Esophagus squamous epithelium (tissue), 4 donors: ENCODE data around the gene PTPRG.

Experiments used
- CTCF ChIP-seq, 6 experiments: fragments of 450-650 bp in 4 of 6; fragments of 200-600 bp in 2 of 6; sonication (generic) in 2 of 6; IDR thresholded peaks; one replicate each; pipeline ENCODE4 v1.5.1; 2016 to 2019; ENCODE audit warnings: antibody characterized with exemption in 6 of 6, mild to moderate bottlenecking in 4 of 6, moderate library complexity in 4 of 6
- POLR2A ChIP-seq, 4 donors: fragments of 450-650 bp; IDR thresholded peaks; one replicate each; pipeline ENCODE4 v1.6.1; 2017; ENCODE audit warnings: antibody characterized with exemption in 4 of 4, mild to moderate bottlenecking in 4 of 4, moderate library complexity in 3 of 4

- TF ChIP-seq CTCF (IDR thresholded peaks at IDR 0.05) (no peak), POLR2A (IDR thresholded peaks at IDR 0.05) (no peak)
These were observed 612.7 kb downstream of the PTPRG start for GRCh38 chr3:62173939-62174515.
